AG09319 (cell line): ENCODE measurements around the gene ZNF718.
"Not testable (repeated sequence)": the region's sequence is repeated elsewhere in the genome, so short reads cannot be mapped to it uniquely, and the experiment has no call there.

Experiments used
- DNase-seq: peaks from one replicate; pipeline ENCODE4 v3.0.0-alpha.2; 2010; ENCODE audit warnings: low read depth; ENCODE audit errors: extremely low read depth
- TF ChIP-seq, protein P1 (sequence below): IDR thresholded peaks from 2 replicates; pipeline ENCODE4 v1.5.1; 2011; ENCODE audit warnings: low read depth, mild to moderate bottlenecking, inconsistent platforms, low read length, moderate library complexity

Gene ZNF718

DNA sequence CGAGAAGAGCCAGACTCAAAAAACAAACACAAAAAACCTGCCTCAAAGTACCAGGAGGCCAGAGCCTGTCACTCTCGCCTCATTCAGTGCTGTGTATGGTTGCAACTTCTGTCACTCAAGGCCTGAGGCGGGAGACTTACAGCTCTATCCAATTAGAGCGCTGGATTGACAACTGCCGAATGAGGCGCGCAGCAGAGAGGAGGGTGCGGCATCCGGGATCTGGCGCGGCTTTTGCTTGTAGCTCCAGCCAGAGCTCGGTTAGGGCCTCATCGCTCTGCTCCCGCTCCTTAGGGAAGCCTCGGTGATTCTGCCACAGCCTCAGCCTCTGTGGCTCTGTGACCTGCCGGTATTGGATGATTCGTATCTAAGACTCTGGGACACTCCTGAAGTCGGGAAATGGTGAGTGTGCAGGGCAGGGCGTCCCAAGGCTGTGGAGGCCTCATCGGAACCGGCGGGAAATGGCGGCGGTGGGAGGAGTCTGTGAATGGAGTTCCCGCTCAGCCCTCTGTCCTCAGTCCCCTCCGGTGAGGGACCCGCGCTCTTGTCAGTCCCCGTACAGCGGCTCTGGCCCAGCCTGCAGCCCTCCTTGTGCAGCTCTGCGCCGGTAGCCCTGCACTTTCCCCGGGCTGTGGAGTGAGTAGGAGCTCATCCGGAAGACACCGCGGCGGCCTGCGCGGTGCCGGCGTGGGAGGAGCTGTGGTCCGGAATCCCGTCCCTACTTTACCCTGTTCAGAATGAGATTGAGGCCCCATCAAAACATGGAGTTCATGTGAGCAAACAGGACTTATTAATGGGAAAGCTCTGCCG is at the start of gene ZNF718:
Gene ZNF718, plus strand, starts transcription at position 227 of the 807 bp plus-strand sequence. Its CDS starts 170 bp downstream, at position 397.
- peak; percentile 92 for DNase-seq
- TF ChIP-seq, protein P1, sequence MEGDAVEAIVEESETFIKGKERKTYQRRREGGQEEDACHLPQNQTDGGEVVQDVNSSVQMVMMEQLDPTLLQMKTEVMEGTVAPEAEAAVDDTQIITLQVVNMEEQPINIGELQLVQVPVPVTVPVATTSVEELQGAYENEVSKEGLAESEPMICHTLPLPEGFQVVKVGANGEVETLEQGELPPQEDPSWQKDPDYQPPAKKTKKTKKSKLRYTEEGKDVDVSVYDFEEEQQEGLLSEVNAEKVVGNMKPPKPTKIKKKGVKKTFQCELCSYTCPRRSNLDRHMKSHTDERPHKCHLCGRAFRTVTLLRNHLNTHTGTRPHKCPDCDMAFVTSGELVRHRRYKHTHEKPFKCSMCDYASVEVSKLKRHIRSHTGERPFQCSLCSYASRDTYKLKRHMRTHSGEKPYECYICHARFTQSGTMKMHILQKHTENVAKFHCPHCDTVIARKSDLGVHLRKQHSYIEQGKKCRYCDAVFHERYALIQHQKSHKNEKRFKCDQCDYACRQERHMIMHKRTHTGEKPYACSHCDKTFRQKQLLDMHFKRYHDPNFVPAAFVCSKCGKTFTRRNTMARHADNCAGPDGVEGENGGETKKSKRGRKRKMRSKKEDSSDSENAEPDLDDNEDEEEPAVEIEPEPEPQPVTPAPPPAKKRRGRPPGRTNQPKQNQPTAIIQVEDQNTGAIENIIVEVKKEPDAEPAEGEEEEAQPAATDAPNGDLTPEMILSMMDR, result no peak

DNA sequence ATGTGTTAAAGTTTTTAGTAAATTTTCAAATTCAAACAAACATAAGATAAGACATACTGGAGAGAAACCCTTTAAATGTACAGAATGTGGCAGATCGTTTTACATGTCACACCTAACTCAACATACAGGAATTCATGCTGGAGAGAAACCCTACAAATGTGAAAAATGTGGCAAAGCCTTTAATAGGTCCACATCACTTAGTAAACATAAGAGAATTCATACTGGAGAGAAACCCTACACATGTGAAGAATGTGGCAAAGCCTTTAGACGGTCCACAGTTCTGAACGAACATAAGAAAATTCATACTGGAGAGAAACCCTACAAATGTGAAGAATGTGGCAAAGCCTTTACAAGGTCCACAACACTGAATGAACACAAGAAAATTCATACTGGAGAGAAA is 38.4 kb upstream of the ZNF718 start:
- TF ChIP-seq, protein P1, result no peak
- DNase-seq, result no peak

DNA sequence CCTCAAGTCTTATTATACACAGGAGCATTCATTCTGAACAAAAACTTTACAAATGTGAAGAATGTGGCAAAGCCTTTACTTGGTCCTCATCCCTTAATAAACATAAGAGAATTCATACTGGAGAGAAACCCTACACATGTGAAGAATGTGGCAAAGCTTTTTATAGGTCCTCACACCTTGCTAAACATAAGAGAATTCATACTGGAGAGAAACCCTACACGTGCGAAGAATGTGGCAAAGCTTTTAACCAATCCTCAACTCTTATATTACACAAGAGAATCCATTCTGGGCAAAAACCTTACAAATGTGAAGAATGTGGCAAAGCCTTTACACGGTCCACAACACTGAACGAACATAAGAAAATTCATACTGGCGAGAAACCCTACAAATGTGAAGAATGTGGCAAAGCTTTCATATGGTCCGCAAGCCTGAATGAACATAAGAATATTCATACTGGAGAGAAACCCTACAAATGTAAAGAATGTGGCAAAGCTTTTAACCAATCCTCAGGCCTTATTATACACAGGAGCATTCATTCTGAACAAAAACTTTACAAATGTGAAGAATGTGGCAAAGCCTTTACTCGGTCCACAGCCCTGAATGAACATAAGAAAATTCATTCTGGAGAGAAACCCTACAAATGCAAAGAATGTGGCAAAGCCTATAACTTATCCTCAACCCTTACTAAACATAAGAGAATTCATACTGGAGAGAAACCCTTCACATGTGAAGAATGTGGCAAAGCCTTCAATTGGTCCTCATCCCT is 37.6 kb upstream of the ZNF718 start:
- not testable (repeated sequence) for DNase-seq

- DNase-seq, result no peak
- TF ChIP-seq, protein P1, result no peak
Measured at GRCh38 chr4:98386-98785, 25.9 kb upstream of the ZNF718 start.

DNA sequence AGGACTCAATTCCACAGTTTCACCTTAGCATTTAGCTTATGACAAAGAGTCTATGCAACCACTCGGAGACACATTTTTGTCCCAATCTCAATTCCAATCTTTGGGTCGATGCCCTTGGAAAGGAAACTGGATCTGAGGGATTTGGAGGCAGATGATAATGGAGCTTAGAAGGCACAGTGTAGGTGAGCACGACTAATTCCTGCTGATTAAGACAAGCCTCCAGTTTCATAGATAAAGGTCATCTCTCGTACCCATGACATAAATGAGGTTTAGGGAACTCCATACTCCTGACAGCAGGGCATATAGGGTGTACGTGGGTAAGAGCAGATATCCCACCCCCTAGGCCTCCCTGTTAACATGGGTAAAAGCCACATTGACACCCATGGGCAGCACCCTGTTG is 24.4 kb upstream of the ZNF718 start:
- TF ChIP-seq, protein P1, result no peak
- DNase-seq, result no peak

DNA sequence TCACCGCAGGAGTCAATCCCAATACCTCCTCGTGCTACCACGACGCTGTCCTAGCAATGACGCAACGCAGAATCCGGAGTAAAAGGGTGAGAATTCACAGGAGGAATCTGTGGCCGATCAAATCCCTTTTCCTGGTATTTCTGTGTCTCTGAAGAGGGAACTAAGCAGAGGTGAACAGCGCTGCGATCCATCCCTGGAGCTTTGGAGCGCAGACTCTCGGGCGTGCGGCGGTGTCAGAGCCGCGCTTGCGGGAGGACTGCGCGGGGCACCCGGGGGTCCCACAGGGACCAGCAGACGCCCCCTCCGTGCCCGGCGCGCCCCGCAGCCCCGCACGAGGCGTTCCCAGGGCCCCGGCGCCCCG is 17.2 kb upstream of the ZNF718 start:
- TF ChIP-seq, protein P1, result no peak
- no peak for DNase-seq

DNA sequence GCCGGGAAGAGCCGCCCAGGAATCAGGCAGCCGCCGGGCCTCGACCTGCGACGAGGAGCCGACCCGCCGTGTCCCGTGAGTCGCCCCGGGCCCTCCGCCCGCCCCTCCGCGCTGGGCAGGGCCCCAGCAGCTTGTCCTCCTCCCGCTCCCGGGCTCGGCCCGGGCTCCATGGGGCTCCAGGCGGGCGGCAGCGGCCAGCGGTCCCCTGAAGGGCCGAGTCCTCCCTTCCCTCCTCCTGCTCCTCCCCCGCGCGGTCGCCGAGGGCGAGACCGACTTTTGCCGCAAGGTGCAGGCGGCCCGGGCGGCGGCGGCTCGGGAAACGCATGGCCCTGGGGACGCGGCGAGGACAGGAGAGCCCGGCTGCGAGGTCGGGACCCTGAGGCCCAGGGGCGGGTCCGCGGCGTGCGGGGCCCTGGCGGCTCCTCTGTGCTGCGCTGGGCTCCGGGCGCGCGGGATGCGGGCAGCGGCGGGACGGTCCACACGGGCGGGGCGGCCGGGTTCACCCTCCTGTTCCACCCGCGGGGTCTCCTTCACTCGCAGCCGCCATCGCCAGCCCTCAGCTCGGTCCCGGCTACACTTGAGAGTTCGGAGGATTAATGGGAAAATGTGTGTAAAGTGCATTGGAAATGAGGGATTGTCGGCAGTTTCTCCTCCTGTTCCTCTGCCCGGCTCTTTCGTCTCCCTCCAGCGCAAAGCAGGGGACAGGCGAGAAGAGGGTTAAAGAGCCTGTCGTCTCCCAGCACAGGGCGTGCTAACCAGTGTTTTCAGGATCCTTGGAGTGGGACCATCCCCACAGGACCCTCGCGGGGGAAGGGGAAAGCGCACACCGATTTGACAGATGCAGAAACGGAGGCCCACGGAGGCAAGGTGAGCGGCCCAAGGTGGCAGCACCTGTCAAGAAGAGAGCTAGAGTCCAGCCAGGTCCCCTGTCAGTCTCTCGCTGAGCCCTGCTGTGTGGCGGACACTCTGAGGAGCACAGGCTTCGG is 16.6 kb upstream of the ZNF718 start:
- no peak for DNase-seq
- TF ChIP-seq, protein P1, result no peak
